ENCODE data around the gene BLVRA.
"Not testable (repeated sequence)": the region's sequence is repeated elsewhere in the genome, so short reads cannot be mapped to it uniquely, and the experiment has no call there.

BLVRA gene

DNA sequence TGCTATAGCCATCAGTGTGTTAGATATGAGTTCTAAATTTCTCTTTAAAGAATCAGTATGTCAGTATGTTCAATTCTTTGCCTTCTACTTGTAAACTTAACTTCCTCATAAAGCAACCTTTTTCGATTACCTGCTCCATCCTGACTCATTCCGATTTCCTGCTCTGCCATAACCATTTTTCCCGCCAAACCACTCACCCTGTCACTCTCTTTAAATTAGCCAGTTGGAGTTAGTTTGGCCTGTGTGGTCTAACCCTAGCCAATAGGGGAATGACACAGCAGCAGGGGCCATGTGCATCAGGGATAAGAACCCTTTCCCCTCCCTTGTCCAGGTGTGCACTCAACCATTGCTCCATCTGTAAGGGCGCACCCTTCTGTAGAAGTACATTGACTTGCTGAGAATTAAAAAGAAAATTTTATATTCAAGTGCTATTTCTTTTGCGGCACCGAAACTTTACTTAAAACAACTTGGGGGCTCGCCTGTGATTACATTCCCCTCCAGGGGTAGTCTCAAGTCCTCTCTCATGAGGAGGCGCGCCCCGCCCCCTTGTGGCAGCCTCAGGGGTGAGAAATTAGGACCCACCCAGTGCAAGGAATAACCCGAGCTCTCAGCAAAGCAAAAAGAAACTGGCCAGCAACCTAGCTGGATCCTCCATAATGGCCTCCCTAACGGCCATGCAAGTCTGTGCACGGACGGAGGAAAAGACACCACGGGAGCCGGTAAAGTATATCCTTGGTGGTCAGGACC, 51.9 kb downstream of the BLVRA start:
- DNase-seq, result not testable (repeated sequence)

GRCh38 chr7:43815373-43815772, 56.9 kb downstream of the BLVRA start:
- no peak for DNase-seq

- not testable (repeated sequence) for DNase-seq
Measured at GRCh38 chr7:43816046-43816797, 57.7 kb downstream of the BLVRA start.

DNA sequence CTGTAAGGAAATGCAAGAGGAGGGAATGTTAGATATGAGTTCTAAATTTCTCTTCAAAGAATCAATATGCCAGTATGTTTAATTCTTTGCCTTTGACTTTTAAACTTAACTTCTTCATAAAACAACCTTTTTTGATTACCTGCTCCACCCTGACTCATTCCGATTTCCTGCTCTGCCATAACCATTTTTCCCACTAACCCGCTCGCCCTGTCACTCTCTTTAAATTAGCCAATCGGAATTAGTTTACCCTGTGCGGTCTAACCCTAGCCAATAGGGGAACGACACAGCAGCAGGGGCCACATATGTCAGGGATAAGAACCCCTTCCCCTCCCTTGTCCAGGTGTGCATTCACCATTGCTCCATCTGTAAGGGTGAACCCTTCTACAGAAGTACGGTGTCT, 64.9 kb downstream of the BLVRA start:
- not testable (repeated sequence) for DNase-seq

DNA sequence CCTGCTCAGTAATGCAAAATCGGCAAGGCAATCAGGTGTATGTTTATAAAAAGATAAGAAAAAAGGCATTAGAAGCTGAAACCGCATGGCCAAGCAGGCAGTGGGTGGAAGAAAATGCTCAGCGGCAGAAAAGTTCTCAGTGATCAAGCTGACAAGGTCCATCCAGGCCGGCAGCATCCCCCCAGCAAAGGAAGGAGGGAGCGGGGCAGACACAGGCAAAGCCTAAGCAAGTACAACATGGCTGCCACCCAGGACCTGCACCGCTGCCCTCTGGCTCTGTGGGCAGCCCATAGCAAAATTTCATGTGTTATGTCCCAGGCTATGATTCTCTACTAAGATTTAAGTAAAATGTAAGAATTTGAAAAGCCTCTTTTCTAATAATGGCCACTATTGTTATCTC, 65.5 kb downstream of the BLVRA start:
- no peak for DNase-seq

DNA sequence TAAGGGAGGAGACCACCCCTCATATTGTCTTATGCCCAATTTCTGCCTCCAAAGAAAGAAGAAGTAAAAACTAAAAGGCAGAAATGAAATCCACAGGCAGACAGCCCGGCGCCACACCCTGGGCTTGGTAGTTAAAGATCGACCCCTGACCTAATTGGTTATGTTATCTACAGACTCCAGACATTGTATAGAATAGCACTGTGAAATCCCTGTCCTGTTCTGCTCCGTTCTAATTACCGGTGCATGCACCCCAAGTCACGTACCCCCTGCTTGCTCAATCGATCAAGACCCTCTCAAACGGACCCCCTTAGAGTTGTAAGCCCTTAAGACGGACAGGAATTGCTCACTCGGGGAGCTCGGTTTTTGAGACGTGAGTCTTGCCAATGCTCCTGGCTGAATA, 66.0 kb downstream of the BLVRA start:
- not testable (repeated sequence) for DNase-seq

DNA sequence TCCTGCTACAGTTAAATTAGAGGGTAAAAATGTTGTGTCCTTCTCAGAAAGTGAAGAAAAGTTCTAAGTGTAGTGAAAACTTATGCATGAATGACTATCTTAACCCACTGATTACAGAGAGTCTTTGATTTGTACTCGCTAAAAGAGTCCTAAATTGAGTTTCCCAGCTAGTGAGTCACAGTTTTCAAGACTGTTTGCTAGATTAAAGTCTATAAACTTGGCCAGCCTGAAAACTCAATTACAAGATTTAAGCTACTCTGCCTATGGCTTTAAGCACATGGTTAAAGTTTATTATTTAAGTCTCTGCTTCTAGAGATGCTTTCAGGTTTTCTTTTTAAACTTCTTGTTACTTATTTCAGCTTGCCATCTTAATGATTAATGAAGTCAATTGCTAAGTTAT, 66.5 kb downstream of the BLVRA start:
- DNase-seq, result no peak

DNA sequence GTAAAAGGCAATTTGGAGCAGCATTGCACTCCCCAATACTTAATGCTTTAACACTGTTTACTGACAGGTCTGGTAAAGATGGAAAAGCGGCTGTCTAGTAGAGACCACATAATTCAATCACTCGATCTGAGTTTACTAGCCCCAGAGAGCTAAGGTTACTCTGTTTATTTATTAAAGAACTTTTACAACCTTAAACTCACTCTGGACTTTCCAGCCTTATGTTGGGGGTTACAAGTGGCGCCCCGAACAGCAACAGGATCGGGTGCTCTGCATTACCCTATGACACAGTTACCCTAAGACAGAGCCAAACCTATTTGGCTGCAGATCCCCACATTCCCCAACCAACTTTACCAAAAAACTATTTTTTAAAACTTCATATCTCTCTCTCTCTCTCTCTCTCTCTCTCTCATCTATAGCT, 66.9 kb downstream of the BLVRA start:
- DNase-seq, result no peak

DNA sequence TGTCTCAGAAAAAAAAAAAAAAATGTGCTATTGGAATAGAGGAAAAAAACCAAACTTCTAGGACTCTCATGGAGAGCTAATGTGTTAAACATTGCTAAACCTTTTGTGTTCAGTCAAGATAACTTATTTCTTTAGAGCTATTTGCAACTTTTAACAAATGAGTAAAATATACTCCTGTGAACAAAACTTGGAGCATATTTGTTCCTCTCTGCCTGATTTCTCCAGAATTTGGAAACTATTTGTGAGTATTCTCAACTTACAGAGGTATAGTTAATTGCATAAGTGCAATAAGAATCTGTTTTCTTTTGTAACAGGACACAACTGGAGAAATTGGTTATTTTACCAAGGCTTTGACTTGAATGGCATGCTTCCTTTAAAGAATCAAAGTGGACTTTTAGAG, 72.4 kb downstream of the BLVRA start:
- DNase-seq, result not testable (repeated sequence)

DNA sequence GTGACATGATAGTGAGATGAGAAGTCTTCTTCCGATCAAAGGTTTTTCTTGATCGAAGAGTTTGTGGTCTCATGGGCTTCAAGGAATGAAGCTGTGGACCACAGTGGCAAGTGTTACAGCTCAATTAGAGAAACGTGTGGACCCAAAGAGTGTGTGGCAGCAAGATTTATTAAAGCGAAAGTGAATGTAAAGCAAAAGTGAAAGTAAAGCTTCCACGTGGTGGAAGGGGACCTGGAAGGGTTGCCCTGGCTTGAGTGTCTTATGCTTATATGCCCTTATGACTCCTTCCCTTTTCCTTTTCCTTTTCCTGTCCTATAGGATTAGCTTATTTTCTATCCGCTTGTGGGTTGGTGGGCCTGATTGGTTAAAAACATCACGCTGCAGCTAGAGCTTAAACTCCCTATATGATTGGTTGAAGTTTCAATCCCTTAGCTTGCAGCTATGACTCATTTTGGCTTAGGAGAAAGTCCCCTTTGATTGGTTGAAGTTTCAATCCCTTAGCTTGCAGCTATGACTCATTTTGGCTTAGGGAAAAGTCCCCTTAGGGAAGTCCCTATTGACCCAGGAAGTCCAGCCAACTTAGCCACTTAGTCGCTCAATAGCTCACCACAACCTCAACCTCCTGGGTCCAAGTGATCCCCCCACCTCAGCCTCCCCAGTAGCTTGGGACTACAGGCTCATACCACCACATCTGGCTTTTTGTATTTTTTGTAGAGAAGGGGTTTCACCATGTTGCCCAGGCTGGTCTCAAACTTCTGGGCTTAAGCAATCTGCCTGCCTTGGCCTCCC, 76.2 kb downstream of the BLVRA start:
- peak; percentile 62 for DNase-seq

DNA sequence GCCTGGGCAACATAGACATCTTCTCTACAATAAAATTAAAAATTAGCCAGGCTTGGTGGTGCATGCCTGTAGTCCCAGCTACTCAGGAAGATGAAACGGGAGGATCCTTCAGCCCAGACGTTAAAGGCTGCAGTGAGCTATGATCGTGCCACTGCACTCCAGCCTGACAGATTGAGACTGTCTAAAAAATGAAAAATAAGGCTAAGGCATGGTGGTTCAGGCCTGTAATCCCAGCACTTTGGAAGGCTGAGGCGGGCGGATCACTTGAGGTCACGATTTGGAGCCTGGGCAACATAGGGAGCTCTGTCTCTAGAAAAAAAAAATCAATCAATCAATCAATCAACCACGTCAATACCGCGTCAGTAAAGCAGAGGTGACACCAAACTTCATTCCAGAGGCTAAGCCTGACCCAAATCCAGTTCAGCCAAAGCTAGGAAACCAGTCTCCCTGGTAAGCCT, 79.8 kb downstream of the BLVRA start:
- DNase-seq, result no peak

DNA sequence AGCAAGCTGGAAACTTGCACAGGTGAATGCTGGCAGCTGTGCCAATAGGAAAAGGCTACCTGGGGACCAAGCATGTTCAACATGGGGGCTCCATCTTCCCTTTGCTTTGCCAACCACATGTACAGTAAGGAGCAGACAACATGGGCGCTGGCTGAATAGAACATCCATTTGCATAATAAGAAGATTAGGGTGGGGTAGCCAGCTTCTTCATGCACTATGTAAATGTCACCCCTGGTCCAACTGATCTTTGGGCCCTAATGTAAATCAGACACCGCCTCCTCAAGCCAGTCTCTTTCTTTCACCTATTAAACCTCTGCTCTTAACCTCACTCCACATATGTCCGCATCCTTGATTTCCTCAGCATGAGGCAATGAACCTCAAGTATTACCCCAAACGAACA, 84.8 kb downstream of the BLVRA start:
- no peak for DNase-seq

GRCh38 chr7:43844257-43844656, 85.8 kb downstream of the BLVRA start:
- DNase-seq, result no peak

DNA sequence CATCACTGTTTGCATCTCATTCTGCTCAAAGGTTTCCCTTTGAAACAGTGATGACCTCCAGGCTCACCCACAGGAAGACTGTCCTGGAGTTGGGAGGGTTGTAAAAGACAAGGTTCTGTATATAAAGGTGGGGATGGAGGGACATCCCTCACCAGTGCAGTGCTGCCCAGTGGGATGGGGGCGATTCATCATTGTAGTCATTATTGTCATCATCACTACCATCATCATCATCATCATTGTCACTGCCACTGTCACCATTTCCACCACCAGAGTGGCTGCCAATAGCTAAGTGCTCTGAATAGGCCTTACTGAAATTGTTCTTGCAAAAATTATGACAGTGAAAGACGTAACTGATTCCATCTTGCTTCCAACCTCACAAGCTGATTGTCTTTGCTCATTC, 86.2 kb downstream of the BLVRA start:
- no peak for DNase-seq

- no peak for DNase-seq
Measured at GRCh38 chr7:43847496-43847895, 89.0 kb downstream of the BLVRA start.

DNA sequence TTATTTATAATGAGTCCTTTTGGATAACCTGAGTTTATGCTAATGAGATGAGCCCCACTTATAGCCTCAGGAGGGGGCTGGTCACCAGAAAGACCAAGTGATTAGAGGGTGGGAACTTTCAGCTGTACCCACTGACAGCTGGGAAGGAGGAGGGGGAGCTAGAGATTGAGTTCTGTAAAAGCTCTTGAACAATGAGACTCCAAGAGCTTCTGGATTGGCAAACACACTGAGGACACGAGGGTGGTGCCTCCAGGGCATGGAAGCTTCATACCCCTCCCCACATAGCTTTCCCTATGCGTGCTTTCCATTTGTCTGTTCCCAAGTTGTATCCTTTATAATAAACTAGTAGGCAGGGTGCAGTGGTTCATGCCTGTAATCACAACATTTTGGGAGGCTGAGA, 90.6 kb downstream of the BLVRA start:
- DNase-seq, result no peak

DNA sequence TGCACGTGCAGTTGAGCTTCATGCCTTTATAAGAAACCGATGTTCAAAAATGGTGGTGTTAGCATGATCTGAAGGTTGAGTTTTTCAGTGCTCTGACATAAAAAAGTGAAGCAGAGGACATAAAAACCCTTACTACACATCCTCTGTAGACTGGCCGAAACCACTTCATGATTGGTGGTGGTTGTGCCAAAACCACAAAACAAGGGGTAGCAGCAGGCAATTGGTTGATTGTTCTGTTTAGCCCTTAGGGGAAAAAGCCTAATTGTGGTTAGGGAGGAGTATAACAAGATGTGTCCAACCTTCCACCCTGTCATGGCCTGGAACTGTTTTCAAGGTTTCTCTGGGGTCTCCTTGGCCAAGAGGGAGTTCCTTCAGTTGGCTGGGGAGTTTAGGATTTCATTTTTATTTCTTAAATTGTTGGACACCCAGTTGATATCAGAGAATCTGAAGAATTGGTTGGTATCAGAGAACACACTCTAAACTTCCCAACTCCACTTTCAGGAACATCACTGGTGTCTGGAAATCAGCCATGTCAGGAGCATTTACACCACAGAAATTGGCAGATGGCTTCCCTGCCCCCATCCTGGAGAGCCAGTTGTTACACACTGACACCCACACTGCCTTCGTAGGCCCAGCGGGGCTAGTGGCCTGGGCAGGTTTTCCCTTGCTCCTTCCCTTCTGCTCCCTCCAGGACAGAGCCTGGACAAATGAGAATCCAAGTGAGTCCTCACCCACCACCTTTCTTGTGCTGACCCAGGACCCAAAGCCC, 92.1 kb downstream of the BLVRA start:
- DNase-seq, result no peak

DNA sequence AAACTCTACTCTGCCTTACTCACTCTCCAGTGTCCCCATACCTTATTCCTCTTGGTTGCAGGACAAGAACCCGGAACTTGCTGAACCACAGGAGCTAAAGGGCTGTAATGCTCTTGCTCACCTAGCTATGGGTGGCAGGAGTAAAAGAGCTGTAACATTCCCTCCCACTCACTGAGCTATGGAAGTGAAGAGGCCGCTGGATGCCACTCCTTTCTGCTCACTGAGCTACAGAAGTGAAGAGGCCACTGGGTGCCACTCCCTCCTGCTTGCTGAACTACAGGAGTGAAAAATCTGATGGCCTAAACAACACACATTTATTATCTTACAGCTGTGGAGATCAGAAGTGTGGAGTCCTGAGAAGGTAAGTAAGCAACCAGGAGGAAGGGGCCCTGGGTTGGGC, 93.3 kb downstream of the BLVRA start:
- DNase-seq, result no peak

DNA sequence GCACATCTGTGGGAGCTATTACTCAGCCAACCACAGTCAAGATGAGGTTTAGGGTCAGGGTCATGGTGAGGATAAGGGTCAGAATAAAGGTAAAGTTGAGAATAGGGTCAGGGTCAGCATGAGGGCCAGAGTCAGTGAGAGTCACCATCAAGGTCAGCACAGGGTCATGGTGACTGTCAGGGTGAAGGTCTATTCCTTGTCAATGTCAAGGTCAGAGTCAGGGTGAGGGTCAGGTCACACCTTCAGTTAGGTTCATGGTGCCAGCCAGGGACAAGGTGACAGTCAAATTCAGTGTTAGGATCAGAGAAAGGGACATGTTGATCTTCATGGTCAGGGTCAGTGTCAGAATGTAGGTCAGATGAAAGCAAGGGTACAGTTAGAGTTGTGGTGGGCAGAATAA, 96.7 kb downstream of the BLVRA start:
- no peak for DNase-seq

GRCh38 chr7:43856316-43856715, 97.8 kb downstream of the BLVRA start:
- no peak for DNase-seq
